Measurements from ENCODE around the gene GALNT15.

DNA sequence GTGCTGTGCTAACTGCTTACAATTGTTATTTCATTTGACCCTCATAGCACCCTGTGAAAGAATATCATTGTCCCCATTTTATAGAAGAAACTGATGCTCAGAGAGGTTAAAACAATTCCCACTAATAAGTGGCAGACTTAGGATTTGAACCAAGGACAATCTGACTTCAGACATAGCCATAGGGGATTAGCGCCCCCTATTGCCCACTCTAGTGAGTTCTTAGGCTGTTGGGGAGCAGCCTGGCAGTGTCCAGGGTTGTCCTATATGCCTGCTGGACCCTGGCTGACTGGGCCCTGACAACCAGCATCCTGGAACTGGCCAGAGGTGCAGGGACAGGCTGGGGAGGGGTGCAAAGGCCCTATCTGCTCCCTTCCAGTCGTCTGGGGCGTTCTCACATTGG is 74.9 kb downstream of the GALNT15 start:
- TF ChIP-seq, protein P1, sequence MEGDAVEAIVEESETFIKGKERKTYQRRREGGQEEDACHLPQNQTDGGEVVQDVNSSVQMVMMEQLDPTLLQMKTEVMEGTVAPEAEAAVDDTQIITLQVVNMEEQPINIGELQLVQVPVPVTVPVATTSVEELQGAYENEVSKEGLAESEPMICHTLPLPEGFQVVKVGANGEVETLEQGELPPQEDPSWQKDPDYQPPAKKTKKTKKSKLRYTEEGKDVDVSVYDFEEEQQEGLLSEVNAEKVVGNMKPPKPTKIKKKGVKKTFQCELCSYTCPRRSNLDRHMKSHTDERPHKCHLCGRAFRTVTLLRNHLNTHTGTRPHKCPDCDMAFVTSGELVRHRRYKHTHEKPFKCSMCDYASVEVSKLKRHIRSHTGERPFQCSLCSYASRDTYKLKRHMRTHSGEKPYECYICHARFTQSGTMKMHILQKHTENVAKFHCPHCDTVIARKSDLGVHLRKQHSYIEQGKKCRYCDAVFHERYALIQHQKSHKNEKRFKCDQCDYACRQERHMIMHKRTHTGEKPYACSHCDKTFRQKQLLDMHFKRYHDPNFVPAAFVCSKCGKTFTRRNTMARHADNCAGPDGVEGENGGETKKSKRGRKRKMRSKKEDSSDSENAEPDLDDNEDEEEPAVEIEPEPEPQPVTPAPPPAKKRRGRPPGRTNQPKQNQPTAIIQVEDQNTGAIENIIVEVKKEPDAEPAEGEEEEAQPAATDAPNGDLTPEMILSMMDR (IDR thresholded peaks at IDR 0.05; ENCODE audit: borderline replicate concordance, extremely low read depth, low read length, poor library complexity, severe bottlenecking) = peak; percentile 62
- no peak for TF ChIP-seq EZH2 (IDR thresholded peaks at IDR 0.05; ENCODE audit: borderline replicate concordance, low read depth, low read length, severe bottlenecking)
